Skeletal muscle satellite cell (primary cell): ENCODE results near the gene ATOX1.

ENCODE experiments used
- small RNA-seq: library from RNA; depleted of rRNA; stranded (forward); fragments of <200 nt; gene quantifications from one replicate; pipeline ENCODE3, GENCODE V24; 2012

Gene ATOX1

Small RNA genes lying within 50 kb of the gene (small RNA-seq; reads per million reads assigned to genes)
- gene RN7SKP232: 0.35 reads per million
